Measurements from ENCODE around the gene USP34.

- no peak for TF ChIP-seq CTCF (conservative IDR thresholded peaks at IDR 0.05 in 1 of 2, IDR thresholded peaks at IDR 0.05 in 1 of 2; ENCODE audit: low read depth in 1 of 2, low read length in 2 of 2)
- TF ChIP-seq EZH2 (IDR thresholded peaks at IDR 0.05; ENCODE audit: low read length, missing control alignments), result no peak
Measured at GRCh38 chr2:61177727-61178549, 292.9 kb downstream of the USP34 start.
